WTC11 (cell line): Measurements from ENCODE around the gene THBS2. TPM values are rescaled to one million over a fixed set of nuclear protein-coding genes. Genes with fewer than 3 reads are reported as not detected.

ENCODE experiments used
- ATAC-seq: fragments of 200-7000 bp; cut with Tn5 transposase; 2 replicates; pipeline ENCODE4 v1.10.0; 2021; ENCODE audit warnings: mild to moderate bottlenecking, moderate library complexity
- CTCF ChIA-PET: fragments of 300-600 bp; sonication (Branson Sonifier 250); formaldehyde crosslinking; loops from one replicate; lab custom pipeline; 2021; ENCODE audit warnings: antibody characterized with exemption; lab: Charles Lee
- POLR2A ChIA-PET: fragments of 350-600 bp; sonication (Branson Sonifier 250); formaldehyde crosslinking; loops from one replicate; lab custom pipeline; 2021; ENCODE audit warnings: antibody characterized with exemption; lab: Charles Lee
- DNase-seq: peaks from one replicate; pipeline ENCODE4 v3.0.0; 2021; ENCODE audit warnings: low spot score
- H3K27ac Mint-ChIP-seq: 2 replicates; pipeline ENCODE4 v1.8.0; 2021; ENCODE audit warnings: mixed read lengths
- H3K27me3 Mint-ChIP-seq: 2 replicates; pipeline ENCODE4 v1.8.0; 2021; ENCODE audit warnings: low read depth, mild to moderate bottlenecking, moderate library complexity, mixed read lengths
- H3K36me3 Mint-ChIP-seq: 2 replicates; pipeline ENCODE4 v1.8.0; 2021; ENCODE audit warnings: mixed read lengths
- H3K4me1 Mint-ChIP-seq: 2 replicates; pipeline ENCODE4 v1.8.0; 2022; ENCODE audit warnings: mixed read lengths
- H3K4me3 Mint-ChIP-seq: 2 replicates; pipeline ENCODE4 v1.8.0; 2021; ENCODE audit warnings: mild to moderate bottlenecking, moderate library complexity, mixed read lengths
- H3K9me3 Mint-ChIP-seq: 2 replicates; pipeline ENCODE4 v1.8.0; 2021; ENCODE audit warnings: mixed read lengths
- ATF1 ChIP-seq: sonication (generic); formaldehyde crosslinking; IDR thresholded peaks from 2 replicates; pipeline ENCODE4 v1.8.1; 2023; ENCODE audit warnings: mild to moderate bottlenecking, moderate library complexity, missing genetic modification reagents
- ATF2 ChIP-seq: sonication (generic); formaldehyde crosslinking; IDR thresholded peaks from 2 replicates; pipeline ENCODE4 v1.8.1; 2022; ENCODE audit warnings: low read depth, missing genetic modification reagents, borderline replicate concordance
- CREB1 ChIP-seq: sonication (generic); formaldehyde crosslinking; IDR thresholded peaks from 2 replicates; pipeline ENCODE4 v1.8.0; 2023; ENCODE audit warnings: mild to moderate bottlenecking, missing genetic modification reagents
- CREM ChIP-seq: sonication (generic); formaldehyde crosslinking; IDR thresholded peaks from 2 replicates; pipeline ENCODE4 v1.8.1; 2022; ENCODE audit warnings: mild to moderate bottlenecking, missing genetic modification reagents, moderate library complexity
- E2F1 ChIP-seq: sonication (generic); formaldehyde crosslinking; IDR thresholded peaks from 2 replicates; pipeline ENCODE4 v1.8.0; 2022; ENCODE audit warnings: mild to moderate bottlenecking, missing genetic modification reagents
- HMGXB4 ChIP-seq: sonication (generic); formaldehyde crosslinking; IDR thresholded peaks from 2 replicates; pipeline ENCODE4 v1.8.1; 2023; ENCODE audit warnings: mild to moderate bottlenecking, moderate library complexity, missing genetic modification reagents
- IRF2 ChIP-seq: sonication (generic); formaldehyde crosslinking; IDR thresholded peaks from 2 replicates; pipeline ENCODE4 v1.8.0; 2022; ENCODE audit warnings: low read depth, missing genetic modification reagents, borderline replicate concordance
- JAZF1 ChIP-seq: fragments of 250-450 bp; sonication (Bioruptor Pico); IDR thresholded peaks from 2 replicates; pipeline ENCODE4 v1.9.0; 2021; ENCODE audit warnings: moderate library complexity, mild to moderate bottlenecking, inconsistent platforms
- NR2C2 ChIP-seq: sonication (generic); formaldehyde crosslinking; IDR thresholded peaks from 2 replicates; pipeline ENCODE4 v1.8.0; 2022; ENCODE audit warnings: mild to moderate bottlenecking, missing genetic modification reagents
- OVOL2 ChIP-seq: fragments of 250-450 bp; sonication (Bioruptor Pico); IDR thresholded peaks from 2 replicates; pipeline ENCODE4 v1.9.0; 2021; ENCODE audit warnings: mild to moderate bottlenecking, borderline replicate concordance
- SP1 ChIP-seq: sonication (generic); formaldehyde crosslinking; conservative IDR thresholded peaks from 2 replicates; pipeline ENCODE4 v1.8.1; 2022; ENCODE audit warnings: missing genetic modification reagents
- TEAD1 ChIP-seq: sonication (generic); formaldehyde crosslinking; IDR thresholded peaks from 2 replicates; pipeline ENCODE4 v1.8.0; 2022; ENCODE audit warnings: mild to moderate bottlenecking, missing genetic modification reagents
- ZNF219 ChIP-seq: sonication (generic); formaldehyde crosslinking; IDR thresholded peaks from 2 replicates; pipeline ENCODE4 v1.8.0; 2023; ENCODE audit warnings: missing genetic modification reagents, mild to moderate bottlenecking, borderline replicate concordance
- ZNF263 ChIP-seq: sonication (generic); formaldehyde crosslinking; IDR thresholded peaks from 2 replicates; pipeline ENCODE4 v1.8.1; 2022; ENCODE audit warnings: low read depth, mild to moderate bottlenecking, moderate library complexity, missing genetic modification reagents
- ZNF425 ChIP-seq: fragments of 250-450 bp; sonication (Bioruptor Pico); conservative IDR thresholded peaks from 2 replicates; pipeline ENCODE4 v1.9.0; 2021; ENCODE audit warnings: mild to moderate bottlenecking
- ZNF671 ChIP-seq: fragments of 250-450 bp; sonication (Bioruptor Pico); IDR thresholded peaks from 2 replicates; pipeline ENCODE4 v1.8.0; 2021; ENCODE audit warnings: mild to moderate bottlenecking
- total RNA-seq: library from RNA; stranded (reverse); gene quantifications from 3 replicates; pipeline ENCODE4 v1.2.3, GENCODE V29; 2021
- TF ChIP-seq, protein P1 (sequence below): sonication (generic); formaldehyde crosslinking; IDR thresholded peaks from 2 replicates; pipeline ENCODE4 v1.8.0; 2022; ENCODE audit warnings: missing genetic modification reagents
- TF ChIP-seq, protein P2 (sequence below): sonication (generic); formaldehyde crosslinking; IDR thresholded peaks from 2 replicates; pipeline ENCODE4 v1.8.0; 2022; ENCODE audit warnings: mild to moderate bottlenecking, missing genetic modification reagents
- TF ChIP-seq, protein P3 (sequence below): sonication (generic); formaldehyde crosslinking; conservative IDR thresholded peaks from 2 replicates; pipeline ENCODE4 v1.8.1; 2022; ENCODE audit warnings: mild to moderate bottlenecking, missing genetic modification reagents
- TF ChIP-seq, protein P4 (sequence below): sonication (generic); formaldehyde crosslinking; IDR thresholded peaks from 2 replicates; pipeline ENCODE4 v1.8.0; 2022; ENCODE audit warnings: mild to moderate bottlenecking, missing genetic modification reagents
- TF ChIP-seq, protein P5 (sequence below): fragments of 200-600 bp; IDR thresholded peaks from 2 replicates; pipeline ENCODE4 v1.8.0; 2022; ENCODE audit warnings: antibody characterized with exemption

The THBS2 gene
- total RNA-seq, 1 experiment from 2014 or later: 40.3 TPM

- peaks cover 46% of the 10 kb centered on the region for H3K36me3 Mint-ChIP-seq
- no peak overlapping the region for H3K27ac Mint-ChIP-seq
These were observed 19.0 kb downstream of the THBS2 start for GRCh38 chr6:169234634-169235033.

GRCh38 chr6:169233832-169234231 lies 19.8 kb downstream of the THBS2 start:
- POLR2A ChIA-PET: no interaction called here
- CTCF ChIA-PET: no interaction called here
- DNase-seq (no peak), ATAC-seq (no peak)
- no peak overlapping the region for H3K4me3 Mint-ChIP-seq
- no peaks in the 10 kb centered on the region for H3K27me3 Mint-ChIP-seq
- peaks cover 48% of the 10 kb centered on the region for H3K36me3 Mint-ChIP-seq
- H3K9me3 Mint-ChIP-seq: peaks cover 15% of the 10 kb centered on the region
- H3K27ac Mint-ChIP-seq: no peak overlapping the region
- H3K4me1 Mint-ChIP-seq: no peaks in the 10 kb centered on the region
- no peak for TF ChIP-seq CREB1 (CRISPR knock-in tag)
- TF ChIP-seq, protein P1, sequence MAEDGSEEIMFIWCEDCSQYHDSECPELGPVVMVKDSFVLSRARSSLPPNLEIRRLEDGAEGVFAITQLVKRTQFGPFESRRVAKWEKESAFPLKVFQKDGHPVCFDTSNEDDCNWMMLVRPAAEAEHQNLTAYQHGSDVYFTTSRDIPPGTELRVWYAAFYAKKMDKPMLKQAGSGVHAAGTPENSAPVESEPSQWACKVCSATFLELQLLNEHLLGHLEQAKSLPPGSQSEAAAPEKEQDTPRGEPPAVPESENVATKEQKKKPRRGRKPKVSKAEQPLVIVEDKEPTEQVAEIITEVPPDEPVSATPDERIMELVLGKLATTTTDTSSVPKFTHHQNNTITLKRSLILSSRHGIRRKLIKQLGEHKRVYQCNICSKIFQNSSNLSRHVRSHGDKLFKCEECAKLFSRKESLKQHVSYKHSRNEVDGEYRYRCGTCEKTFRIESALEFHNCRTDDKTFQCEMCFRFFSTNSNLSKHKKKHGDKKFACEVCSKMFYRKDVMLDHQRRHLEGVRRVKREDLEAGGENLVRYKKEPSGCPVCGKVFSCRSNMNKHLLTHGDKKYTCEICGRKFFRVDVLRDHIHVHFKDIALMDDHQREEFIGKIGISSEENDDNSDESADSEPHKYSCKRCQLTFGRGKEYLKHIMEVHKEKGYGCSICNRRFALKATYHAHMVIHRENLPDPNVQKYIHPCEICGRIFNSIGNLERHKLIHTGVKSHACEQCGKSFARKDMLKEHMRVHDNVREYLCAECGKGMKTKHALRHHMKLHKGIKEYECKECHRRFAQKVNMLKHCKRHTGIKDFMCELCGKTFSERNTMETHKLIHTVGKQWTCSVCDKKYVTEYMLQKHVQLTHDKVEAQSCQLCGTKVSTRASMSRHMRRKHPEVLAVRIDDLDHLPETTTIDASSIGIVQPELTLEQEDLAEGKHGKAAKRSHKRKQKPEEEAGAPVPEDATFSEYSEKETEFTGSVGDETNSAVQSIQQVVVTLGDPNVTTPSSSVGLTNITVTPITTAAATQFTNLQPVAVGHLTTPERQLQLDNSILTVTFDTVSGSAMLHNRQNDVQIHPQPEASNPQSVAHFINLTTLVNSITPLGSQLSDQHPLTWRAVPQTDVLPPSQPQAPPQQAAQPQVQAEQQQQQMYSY (CRISPR knock-in tag): no peak
- no peak for TF ChIP-seq JAZF1
- TF ChIP-seq ZNF425 (CRISPR knock-in tag): no peak
- TF ChIP-seq SP1 (CRISPR knock-in tag): no peak
- TF ChIP-seq E2F1: no peak
- TF ChIP-seq OVOL2 (CRISPR knock-in tag): no peak

More at GRCh38 chr6:169234634-169235033, 19.0 kb downstream of the THBS2 start:
- no peak for ATAC-seq
- Mint-ChIP-seq H3K9me3 (peaks cover 15% of the 10 kb centered on the region), H3K27me3 (no peaks in the 10 kb centered on the region), H3K4me3 (no peak overlapping the region), H3K4me1 (no peaks in the 10 kb centered on the region)
- no peak for DNase-seq
- TF ChIP-seq OVOL2 (CRISPR knock-in tag): no peak
- TF ChIP-seq, protein P2, sequence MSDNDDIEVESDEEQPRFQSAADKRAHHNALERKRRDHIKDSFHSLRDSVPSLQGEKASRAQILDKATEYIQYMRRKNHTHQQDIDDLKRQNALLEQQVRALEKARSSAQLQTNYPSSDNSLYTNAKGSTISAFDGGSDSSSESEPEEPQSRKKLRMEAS: no peak
- no peak for TF ChIP-seq NR2C2 (CRISPR knock-in tag)
- no peak for TF ChIP-seq CREM (CRISPR knock-in tag)
- TF ChIP-seq, protein P3, sequence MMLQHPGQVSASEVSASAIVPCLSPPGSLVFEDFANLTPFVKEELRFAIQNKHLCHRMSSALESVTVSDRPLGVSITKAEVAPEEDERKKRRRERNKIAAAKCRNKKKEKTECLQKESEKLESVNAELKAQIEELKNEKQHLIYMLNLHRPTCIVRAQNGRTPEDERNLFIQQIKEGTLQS (CRISPR knock-in tag): no peak
- TF ChIP-seq IRF2: no peak
- TF ChIP-seq, protein P4, sequence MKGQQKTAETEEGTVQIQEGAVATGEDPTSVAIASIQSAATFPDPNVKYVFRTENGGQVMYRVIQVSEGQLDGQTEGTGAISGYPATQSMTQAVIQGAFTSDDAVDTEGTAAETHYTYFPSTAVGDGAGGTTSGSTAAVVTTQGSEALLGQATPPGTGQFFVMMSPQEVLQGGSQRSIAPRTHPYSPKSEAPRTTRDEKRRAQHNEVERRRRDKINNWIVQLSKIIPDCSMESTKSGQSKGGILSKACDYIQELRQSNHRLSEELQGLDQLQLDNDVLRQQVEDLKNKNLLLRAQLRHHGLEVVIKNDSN (CRISPR knock-in tag): no peak
- no peak for TF ChIP-seq ATF1 (CRISPR knock-in tag)
- no peak for TF ChIP-seq ATF2 (CRISPR knock-in tag)
- TF ChIP-seq TEAD1 (CRISPR knock-in tag): no peak
- no peak for TF ChIP-seq ZNF671 (CRISPR knock-in tag)
- TF ChIP-seq ZNF219 (CRISPR knock-in tag): no peak
- TF ChIP-seq HMGXB4 (CRISPR knock-in tag): no peak
- TF ChIP-seq, protein P5, sequence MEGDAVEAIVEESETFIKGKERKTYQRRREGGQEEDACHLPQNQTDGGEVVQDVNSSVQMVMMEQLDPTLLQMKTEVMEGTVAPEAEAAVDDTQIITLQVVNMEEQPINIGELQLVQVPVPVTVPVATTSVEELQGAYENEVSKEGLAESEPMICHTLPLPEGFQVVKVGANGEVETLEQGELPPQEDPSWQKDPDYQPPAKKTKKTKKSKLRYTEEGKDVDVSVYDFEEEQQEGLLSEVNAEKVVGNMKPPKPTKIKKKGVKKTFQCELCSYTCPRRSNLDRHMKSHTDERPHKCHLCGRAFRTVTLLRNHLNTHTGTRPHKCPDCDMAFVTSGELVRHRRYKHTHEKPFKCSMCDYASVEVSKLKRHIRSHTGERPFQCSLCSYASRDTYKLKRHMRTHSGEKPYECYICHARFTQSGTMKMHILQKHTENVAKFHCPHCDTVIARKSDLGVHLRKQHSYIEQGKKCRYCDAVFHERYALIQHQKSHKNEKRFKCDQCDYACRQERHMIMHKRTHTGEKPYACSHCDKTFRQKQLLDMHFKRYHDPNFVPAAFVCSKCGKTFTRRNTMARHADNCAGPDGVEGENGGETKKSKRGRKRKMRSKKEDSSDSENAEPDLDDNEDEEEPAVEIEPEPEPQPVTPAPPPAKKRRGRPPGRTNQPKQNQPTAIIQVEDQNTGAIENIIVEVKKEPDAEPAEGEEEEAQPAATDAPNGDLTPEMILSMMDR: no peak
- no peak for TF ChIP-seq ZNF263 (CRISPR knock-in tag)
- CTCF ChIA-PET: no interaction called here
- POLR2A ChIA-PET: no interaction called here
